ENCODE data around the gene NFIX.

DNA sequence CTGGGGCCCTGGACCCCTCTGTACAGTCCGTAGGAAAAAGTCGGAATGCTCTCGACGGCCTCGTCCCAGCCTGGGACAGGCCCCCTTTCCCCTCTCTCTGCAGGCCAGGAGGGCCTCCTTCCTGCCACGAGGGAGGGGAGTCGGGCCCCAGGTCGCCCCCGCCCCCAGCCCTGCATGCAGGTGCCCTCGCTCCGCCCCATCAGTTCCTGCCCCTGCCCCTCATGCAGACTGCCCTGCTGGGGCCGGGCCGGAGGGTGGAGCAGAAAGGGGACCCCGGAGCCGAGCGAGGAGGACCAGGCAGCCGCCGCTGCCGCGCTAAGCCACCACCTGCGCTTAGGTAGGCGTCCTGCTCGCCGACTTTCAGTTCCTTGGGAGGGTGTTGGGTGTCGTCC is 100.1 kb downstream of the NFIX start:
- TF ChIP-seq, protein P1, sequence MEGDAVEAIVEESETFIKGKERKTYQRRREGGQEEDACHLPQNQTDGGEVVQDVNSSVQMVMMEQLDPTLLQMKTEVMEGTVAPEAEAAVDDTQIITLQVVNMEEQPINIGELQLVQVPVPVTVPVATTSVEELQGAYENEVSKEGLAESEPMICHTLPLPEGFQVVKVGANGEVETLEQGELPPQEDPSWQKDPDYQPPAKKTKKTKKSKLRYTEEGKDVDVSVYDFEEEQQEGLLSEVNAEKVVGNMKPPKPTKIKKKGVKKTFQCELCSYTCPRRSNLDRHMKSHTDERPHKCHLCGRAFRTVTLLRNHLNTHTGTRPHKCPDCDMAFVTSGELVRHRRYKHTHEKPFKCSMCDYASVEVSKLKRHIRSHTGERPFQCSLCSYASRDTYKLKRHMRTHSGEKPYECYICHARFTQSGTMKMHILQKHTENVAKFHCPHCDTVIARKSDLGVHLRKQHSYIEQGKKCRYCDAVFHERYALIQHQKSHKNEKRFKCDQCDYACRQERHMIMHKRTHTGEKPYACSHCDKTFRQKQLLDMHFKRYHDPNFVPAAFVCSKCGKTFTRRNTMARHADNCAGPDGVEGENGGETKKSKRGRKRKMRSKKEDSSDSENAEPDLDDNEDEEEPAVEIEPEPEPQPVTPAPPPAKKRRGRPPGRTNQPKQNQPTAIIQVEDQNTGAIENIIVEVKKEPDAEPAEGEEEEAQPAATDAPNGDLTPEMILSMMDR (IDR thresholded peaks at IDR 0.05 in 4 of 5, conservative IDR thresholded peaks at IDR 0.05 in 1 of 5): no peak
- TF ChIP-seq POLR2A (IDR thresholded peaks at IDR 0.05): no peak

Measured in gastrocnemius medialis (tissue), 4 donors.